Uterus (tissue), 2 donors: ENCODE measurements around the gene GPRC5D.

Experiments
- POLR2A ChIP-seq, 2 donors: fragments of 450-650 bp; IDR thresholded peaks; one replicate each; pipeline ENCODE4 v1.6.1; 2016; ENCODE audit warnings: antibody characterized with exemption in 2 of 2, mild to moderate bottlenecking in 1 of 2, moderate library complexity in 1 of 2
- TF ChIP-seq, protein P1 (sequence below), 4 experiments: fragments of 200-600 bp in 2 of 4; fragments of 450-650 bp in 2 of 4; sonication (generic) in 2 of 4; IDR thresholded peaks; one replicate each; pipeline ENCODE4 v1.5.1; 2016 to 2019; ENCODE audit warnings: antibody characterized with exemption in 4 of 4, mild to moderate bottlenecking in 2 of 4, moderate library complexity in 1 of 4

DNA sequence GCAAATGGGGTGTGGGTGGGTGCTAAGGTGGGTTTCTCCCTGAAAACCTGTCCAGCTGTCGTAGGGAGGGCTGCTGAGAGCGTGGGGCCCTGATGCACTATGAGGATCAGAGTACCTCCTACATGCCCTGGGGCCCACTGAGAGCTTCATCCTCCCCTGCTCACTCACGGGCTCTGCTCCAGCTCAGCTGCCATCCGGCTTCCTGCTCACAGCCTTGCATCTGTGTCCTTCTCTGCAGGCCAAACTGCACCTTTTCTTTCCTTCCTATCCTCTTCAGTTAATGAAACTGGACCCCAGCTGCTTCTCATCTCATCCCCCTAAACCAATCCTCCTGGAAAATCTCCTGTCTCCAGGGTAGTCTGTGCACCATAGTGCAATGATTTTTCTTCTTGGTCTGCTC lies 22.2 kb upstream of the GPRC5D start:
- TF ChIP-seq, protein P1, sequence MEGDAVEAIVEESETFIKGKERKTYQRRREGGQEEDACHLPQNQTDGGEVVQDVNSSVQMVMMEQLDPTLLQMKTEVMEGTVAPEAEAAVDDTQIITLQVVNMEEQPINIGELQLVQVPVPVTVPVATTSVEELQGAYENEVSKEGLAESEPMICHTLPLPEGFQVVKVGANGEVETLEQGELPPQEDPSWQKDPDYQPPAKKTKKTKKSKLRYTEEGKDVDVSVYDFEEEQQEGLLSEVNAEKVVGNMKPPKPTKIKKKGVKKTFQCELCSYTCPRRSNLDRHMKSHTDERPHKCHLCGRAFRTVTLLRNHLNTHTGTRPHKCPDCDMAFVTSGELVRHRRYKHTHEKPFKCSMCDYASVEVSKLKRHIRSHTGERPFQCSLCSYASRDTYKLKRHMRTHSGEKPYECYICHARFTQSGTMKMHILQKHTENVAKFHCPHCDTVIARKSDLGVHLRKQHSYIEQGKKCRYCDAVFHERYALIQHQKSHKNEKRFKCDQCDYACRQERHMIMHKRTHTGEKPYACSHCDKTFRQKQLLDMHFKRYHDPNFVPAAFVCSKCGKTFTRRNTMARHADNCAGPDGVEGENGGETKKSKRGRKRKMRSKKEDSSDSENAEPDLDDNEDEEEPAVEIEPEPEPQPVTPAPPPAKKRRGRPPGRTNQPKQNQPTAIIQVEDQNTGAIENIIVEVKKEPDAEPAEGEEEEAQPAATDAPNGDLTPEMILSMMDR (IDR thresholded peaks at IDR 0.05): no peak
- no peak for TF ChIP-seq POLR2A (IDR thresholded peaks at IDR 0.05)
